Skeletal muscle tissue (tissue), 4 donors: ENCODE measurements around the gene ATXN7. TPM values are rescaled to one million over a fixed set of nuclear protein-coding genes. Genes with fewer than 3 reads are reported as not detected.

Experiments used
- H3K27ac ChIP-seq: one replicate; pipeline ENCODE4 v1.7.0; 2013; ENCODE audit warnings: mild to moderate bottlenecking, low read depth, low read length, inconsistent platforms
- H3K27me3 ChIP-seq, 3 donors: one replicate each; pipeline ENCODE4 v1.7.0; 2013; ENCODE audit warnings: low read length in 3 of 3; ENCODE audit not compliant: control insufficient read depth in 3 of 3, insufficient read depth in 3 of 3
- H3K36me3 ChIP-seq, 3 donors: one replicate each; pipeline ENCODE4 v1.7.0; 2013; ENCODE audit warnings: low read length in 3 of 3; ENCODE audit not compliant: control insufficient read depth in 3 of 3, insufficient read depth in 3 of 3
- H3K4me1 ChIP-seq, 3 donors: one replicate each; pipeline ENCODE4 v1.7.0; 2013; ENCODE audit warnings: low read length in 3 of 3, mild to moderate bottlenecking in 3 of 3; ENCODE audit not compliant: control insufficient read depth in 3 of 3, insufficient read depth in 3 of 3
- H3K4me3 ChIP-seq, 3 donors: one replicate each; pipeline ENCODE4 v1.7.0; 2013; ENCODE audit warnings: low read length in 3 of 3
- H3K9ac ChIP-seq, 3 donors: one replicate each; pipeline ENCODE4 v1.7.0; 2013; ENCODE audit warnings: low read length in 3 of 3, mild to moderate bottlenecking in 3 of 3, moderate library complexity in 2 of 3, low read depth in 1 of 3
- H3K9me3 ChIP-seq, 3 donors: one replicate each; pipeline ENCODE4 v1.7.0; 2013; ENCODE audit warnings: low read length in 3 of 3; ENCODE audit not compliant: control insufficient read depth in 3 of 3
- total RNA-seq: library from RNA; depleted of rRNA; stranded (reverse); fragments of >200 nt; gene quantifications from one replicate; pipeline ENCODE4 v1.2.3, GENCODE V29; 2014
- donor health status: Osteomylitis.

ATXN7 gene
- total RNA-seq, 1 donor from 2014 or later, result 8.4 TPM

DNA sequence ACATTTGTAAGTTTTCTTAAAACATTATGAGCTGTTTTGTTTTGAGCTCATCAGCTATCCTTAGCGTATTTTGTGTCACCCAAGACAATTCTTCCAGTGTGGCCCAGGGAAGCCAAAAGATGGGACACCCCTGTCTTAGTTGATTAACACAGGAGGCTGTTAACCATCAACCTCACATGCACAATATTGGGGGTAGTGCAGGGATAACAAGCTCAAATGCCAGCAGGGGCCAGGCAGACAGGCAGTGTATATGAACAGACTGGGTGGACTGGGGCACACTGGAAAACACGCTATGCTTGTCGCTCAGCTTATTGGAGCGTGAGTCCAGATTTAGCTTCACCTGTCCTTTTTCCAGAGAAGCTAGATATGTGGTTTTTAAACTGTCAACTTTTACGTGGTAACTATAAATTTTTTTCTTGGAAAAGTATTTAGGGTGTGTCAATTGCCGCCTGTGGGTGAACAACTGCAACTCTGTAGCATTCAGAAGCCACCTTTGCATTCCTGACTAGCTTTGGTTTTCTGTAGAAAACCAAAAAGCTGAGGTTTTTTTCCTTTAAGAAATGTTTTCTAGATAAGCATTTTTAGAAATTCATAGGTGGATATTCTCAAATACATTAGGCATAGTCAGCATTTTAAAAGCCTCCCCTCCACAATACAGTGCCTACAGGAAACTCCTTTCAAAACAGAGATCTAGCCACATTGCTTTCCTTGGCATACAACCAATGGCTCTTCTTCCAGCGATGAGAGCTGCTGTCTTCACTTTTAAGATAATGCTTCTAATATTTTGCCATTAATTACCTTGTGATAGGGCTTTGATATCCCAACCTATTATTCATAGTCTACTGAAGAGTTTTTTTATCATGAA is 145.1 kb downstream of the ATXN7 start:
- Histone ChIP-seq H3K9ac (no peak overlapping the region), H3K4me3 (no peak overlapping the region), H3K36me3 (peaks cover 35 to 79% (median 77%) of the 10 kb centered on the region in 3 donors), H3K27ac (no peak overlapping the region), H3K4me1 (no peaks in the 10 kb centered on the region), H3K9me3 (no peaks in the 10 kb centered on the region), H3K27me3 (no peaks in the 10 kb centered on the region)

GRCh38 chr3:64009528-64009927 is 145.9 kb downstream of the ATXN7 start:
- Histone ChIP-seq H3K4me1 (no peaks in the 10 kb centered on the region), H3K9me3 (no peaks in the 10 kb centered on the region), H3K36me3 (peaks cover 37 to 82% (median 82%) of the 10 kb centered on the region in 3 donors), H3K9ac (no peak overlapping the region), H3K4me3 (no peak overlapping the region), H3K27ac (no peak overlapping the region), H3K27me3 (no peaks in the 10 kb centered on the region)

DNA sequence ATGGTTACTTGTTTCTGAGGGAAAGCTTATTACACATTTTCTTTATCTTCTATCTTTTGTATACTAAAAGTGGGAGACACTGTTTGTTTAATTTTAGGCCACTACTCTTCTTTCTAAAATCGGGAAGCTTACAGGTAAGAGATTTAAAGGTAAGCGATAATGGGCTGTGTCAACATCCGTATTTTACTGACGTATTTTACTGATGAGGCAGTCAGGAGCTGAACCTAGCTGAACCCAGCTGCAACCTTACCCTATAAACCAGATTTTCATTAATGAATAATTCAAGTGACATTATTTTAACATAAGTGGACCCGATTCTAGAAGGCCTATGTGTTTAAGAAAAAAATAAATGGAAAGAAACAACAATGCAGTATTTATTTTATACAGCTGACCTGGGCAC is 146.5 kb downstream of the ATXN7 start:
- H3K4me1 ChIP-seq, result no peaks in the 10 kb centered on the region
- no peaks in the 10 kb centered on the region for H3K27me3 ChIP-seq
- no peak overlapping the region for H3K4me3 ChIP-seq
- H3K9me3 ChIP-seq, result no peaks in the 10 kb centered on the region
- H3K9ac ChIP-seq, result no peak overlapping the region
- no peak overlapping the region for H3K27ac ChIP-seq
- peaks cover 42 to 88% (median 83%) of the 10 kb centered on the region in 3 donors for H3K36me3 ChIP-seq

GRCh38 chr3:64011685-64012084 is 148.0 kb downstream of the ATXN7 start:
- H3K36me3 ChIP-seq, result peaks cover 29 to 80% (median 77%) of the 10 kb centered on the region in 3 donors
- no peak overlapping the region for H3K27ac ChIP-seq
- no peak overlapping the region for H3K4me3 ChIP-seq
- H3K9ac ChIP-seq, result no peak overlapping the region
- H3K4me1 ChIP-seq, result no peaks in the 10 kb centered on the region
- H3K9me3 ChIP-seq, result no peaks in the 10 kb centered on the region
- no peaks in the 10 kb centered on the region for H3K27me3 ChIP-seq

- Histone ChIP-seq H3K9me3 (no peaks in the 10 kb centered on the region), H3K4me3 (no peak overlapping the region), H3K27me3 (no peaks in the 10 kb centered on the region), H3K9ac (no peak overlapping the region), H3K36me3 (peaks cover 40 to 75% (median 64%) of the 10 kb centered on the region in 3 donors), H3K4me1 (peaks cover under 1 to 5% (median 4%) of the 10 kb centered on the region in 3 donors), H3K27ac (no peak overlapping the region)
Observed at GRCh38 chr3:64016941-64017620, 153.4 kb downstream of the ATXN7 start.

DNA sequence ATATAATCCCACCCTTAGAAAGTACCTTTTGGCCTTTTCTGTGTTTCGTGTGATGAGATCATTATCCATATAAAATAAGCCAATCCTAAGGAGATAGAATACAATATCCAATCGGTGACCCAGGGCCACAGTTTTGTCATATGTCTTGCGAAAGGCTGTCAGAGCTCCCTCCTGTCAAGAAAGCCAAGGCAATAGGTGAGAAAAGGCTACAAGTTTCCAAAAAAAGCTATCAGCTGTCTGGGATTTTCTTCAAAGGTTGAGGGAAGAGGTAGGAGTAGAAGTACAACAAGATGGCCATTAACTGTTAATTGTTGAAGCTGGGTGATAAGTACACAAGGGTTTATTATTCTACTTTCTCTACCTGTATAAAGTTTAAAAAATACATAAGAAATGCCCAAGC is 155.6 kb downstream of the ATXN7 start:
- Histone ChIP-seq H3K4me3 (no peak overlapping the region), H3K9ac (no peak overlapping the region), H3K36me3 (peaks cover 30 to 55% (median 46%) of the 10 kb centered on the region in 3 donors), H3K9me3 (no peaks in the 10 kb centered on the region), H3K4me1 (peaks cover 10 to 16% (median 11%) of the 10 kb centered on the region in 3 donors), H3K27me3 (no peaks in the 10 kb centered on the region), H3K27ac (no peak overlapping the region)

DNA sequence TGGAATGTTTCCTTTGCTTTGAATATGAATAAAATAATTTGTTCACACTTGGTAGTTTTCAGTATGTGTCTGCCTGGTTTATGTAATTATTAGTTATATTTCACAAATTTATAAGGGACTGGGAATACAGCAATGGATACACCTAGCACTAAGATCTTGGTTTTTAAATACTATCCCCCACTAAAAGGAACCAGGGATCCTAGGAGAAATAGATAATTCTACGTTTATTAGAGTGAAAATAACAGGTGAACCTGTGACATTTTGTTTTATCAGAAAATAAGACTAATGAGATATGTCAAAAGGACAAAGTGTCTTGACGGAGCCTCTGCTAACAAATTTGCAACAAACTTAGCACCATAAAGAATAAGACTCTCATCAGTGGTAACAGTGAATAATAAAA is 156.2 kb downstream of the ATXN7 start:
- H3K4me1 ChIP-seq, result peaks cover 10 to 16% (median 11%) of the 10 kb centered on the region in 3 donors
- H3K27me3 ChIP-seq, result no peaks in the 10 kb centered on the region
- H3K27ac ChIP-seq, result no peak overlapping the region
- H3K36me3 ChIP-seq, result peaks cover 25 to 49% (median 40%) of the 10 kb centered on the region in 3 donors
- no peak overlapping the region for H3K4me3 ChIP-seq
- no peaks in the 10 kb centered on the region for H3K9me3 ChIP-seq
- no peak overlapping the region for H3K9ac ChIP-seq

GRCh38 chr3:64021922-64022321 is 158.3 kb downstream of the ATXN7 start:
- H3K36me3 ChIP-seq, result peaks cover 24 to 40% (median 30%) of the 10 kb centered on the region in 3 donors
- H3K4me1 ChIP-seq, result peaks cover 10 to 16% (median 11%) of the 10 kb centered on the region in 3 donors
- H3K9ac ChIP-seq, result peak overlapping the region in 1 of 3 donors; percentile 99
- H3K9me3 ChIP-seq, result no peaks in the 10 kb centered on the region
- H3K27me3 ChIP-seq, result no peaks in the 10 kb centered on the region
- peak overlapping the region; percentile 84 to 100 (median 92) for H3K4me3 ChIP-seq
- H3K27ac ChIP-seq, result no peak overlapping the region

GRCh38 chr3:64022451-64023186 is 159.0 kb downstream of the ATXN7 start:
- H3K27ac ChIP-seq, result peak overlapping the region; percentile 75
- peak overlapping the region; percentile 84 to 100 (median 92) for H3K4me3 ChIP-seq
- H3K4me1 ChIP-seq, result peaks cover 10 to 16% (median 11%) of the 10 kb centered on the region in 3 donors
- H3K9ac ChIP-seq, result peak overlapping the region; percentile 92 to 99 (median 96)
- peaks cover 20 to 34% (median 27%) of the 10 kb centered on the region in 3 donors for H3K36me3 ChIP-seq
- no peaks in the 10 kb centered on the region for H3K27me3 ChIP-seq
- H3K9me3 ChIP-seq, result no peaks in the 10 kb centered on the region
